Measurements from ENCODE around the gene KIRREL3.

Gene KIRREL3

GRCh38 chr11:126942146-126942545 lies 58.4 kb downstream of the KIRREL3 start:
- in situ Hi-C loops (cut with HindIII; ENCODE audit: low sequenced_read_pairs), result no loop called here
- no peak overlapping the region for H3K4me3 ChIP-seq (ENCODE audit: low read depth, low read length)
- TF ChIP-seq, protein P1, sequence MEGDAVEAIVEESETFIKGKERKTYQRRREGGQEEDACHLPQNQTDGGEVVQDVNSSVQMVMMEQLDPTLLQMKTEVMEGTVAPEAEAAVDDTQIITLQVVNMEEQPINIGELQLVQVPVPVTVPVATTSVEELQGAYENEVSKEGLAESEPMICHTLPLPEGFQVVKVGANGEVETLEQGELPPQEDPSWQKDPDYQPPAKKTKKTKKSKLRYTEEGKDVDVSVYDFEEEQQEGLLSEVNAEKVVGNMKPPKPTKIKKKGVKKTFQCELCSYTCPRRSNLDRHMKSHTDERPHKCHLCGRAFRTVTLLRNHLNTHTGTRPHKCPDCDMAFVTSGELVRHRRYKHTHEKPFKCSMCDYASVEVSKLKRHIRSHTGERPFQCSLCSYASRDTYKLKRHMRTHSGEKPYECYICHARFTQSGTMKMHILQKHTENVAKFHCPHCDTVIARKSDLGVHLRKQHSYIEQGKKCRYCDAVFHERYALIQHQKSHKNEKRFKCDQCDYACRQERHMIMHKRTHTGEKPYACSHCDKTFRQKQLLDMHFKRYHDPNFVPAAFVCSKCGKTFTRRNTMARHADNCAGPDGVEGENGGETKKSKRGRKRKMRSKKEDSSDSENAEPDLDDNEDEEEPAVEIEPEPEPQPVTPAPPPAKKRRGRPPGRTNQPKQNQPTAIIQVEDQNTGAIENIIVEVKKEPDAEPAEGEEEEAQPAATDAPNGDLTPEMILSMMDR (IDR thresholded peaks at IDR 0.05; ENCODE audit: low read depth, low read length), result no peak
- DNase-seq (ENCODE audit: low read depth, low spot score), result no peak

DNA sequence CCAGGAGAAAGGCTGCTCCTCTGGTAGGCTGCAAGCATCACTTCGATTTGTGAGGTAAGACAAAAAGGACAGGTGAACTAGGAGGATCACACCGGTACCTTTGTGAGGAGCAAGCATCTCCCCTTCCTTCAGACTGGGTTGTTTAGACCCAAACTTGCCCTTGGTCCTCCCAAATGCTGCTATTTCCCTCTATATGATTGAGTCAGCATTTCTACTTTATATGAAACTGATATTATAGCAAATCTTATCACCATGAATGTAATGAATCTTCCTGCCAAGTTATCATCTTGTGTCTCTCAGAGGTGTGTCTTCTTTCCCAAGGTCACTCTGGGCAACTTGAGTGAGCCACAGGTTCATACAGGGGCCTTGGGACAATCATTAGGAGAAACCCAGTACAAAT lies 61.0 kb downstream of the KIRREL3 start:
- no peak overlapping the region for H3K4me3 ChIP-seq (ENCODE audit: low read depth, low read length)
- TF ChIP-seq, protein P1 (IDR thresholded peaks at IDR 0.05; ENCODE audit: low read depth, low read length), result no peak
- in situ Hi-C loops (cut with HindIII; ENCODE audit: low sequenced_read_pairs), result no loop called here
- DNase-seq (ENCODE audit: low read depth, low spot score), result no peak

DNA sequence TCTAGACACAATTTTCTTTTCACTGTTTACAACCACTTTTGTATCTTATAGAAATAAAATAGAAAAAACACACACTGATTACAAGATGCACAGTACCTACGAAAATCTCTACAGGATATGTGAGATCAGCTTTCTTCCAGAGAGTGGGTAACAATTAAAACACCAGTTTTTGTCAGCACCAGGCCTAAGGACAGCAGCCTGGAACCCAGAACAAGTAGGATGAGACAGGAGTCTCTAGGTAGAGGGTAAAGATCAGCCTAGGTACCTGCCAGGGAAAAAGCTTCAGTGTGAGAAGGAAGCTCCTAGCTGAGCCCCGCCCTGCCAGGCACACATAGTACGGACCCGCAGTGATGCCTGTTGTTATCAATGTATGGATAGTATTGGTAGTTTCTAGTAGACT lies 61.9 kb downstream of the KIRREL3 start:
- in situ Hi-C loops (cut with HindIII; ENCODE audit: low sequenced_read_pairs), result no loop called here
- TF ChIP-seq, protein P1 (IDR thresholded peaks at IDR 0.05; ENCODE audit: low read depth, low read length), result no peak
- no peak overlapping the region for H3K4me3 ChIP-seq (ENCODE audit: low read depth, low read length)
- no peak for DNase-seq (ENCODE audit: low read depth, low spot score)

- in situ Hi-C loops (cut with HindIII; ENCODE audit: low sequenced_read_pairs), result no loop called here
Measured at GRCh38 chr11:126930091-126930841, 70.3 kb downstream of the KIRREL3 start.

DNA sequence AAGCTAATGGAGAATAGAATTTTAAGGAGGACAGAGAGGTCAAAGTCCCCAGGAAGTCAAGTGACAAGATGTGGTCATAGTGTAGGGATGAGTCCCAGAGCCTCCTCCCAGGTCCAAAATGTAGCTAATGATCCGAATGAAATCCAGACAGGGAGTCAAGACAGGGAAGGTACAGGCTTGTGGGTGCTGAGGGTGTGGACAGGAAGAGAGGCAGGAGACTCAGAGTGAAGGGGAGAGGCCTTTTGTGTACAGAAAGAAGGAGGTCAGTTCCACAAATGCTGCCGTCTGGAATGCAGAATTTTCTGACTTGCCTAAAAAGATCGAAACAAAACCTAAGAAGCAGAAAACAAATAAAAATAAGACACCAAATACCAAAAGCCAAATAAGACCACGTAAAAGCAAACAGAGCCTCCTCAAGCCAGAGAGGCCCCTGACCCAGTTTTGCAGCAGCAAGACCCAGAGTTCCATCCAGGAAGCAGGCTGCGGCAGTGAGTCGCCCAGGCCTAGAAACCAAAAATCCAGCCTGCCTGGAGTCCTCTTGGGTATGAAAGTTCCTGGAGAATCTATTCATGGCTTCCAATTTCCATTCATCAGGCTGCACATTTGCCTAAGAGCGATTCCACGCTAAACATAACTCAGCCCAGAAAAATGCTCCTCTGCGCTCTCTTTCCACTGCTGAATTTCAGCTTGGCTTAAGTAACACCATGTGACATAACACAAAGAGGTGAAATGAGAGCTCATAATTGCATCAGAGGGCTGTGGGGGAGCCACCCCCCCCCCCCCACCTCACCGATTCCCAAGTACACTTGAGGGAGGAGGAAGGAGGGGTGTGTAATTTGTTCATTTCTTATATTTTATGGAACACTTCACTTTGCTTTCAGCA lies 71.2 kb downstream of the KIRREL3 start:
- no peak overlapping the region for H3K4me3 ChIP-seq (ENCODE audit: low read depth, low read length)
- DNase-seq (ENCODE audit: low read depth, low spot score), result peak; percentile 84
- in situ Hi-C loops (cut with HindIII; ENCODE audit: low sequenced_read_pairs), result no loop called here
- TF ChIP-seq, protein P1 (IDR thresholded peaks at IDR 0.05; ENCODE audit: low read depth, low read length), result no peak

More at GRCh38 chr11:126930091-126930841, 70.3 kb downstream of the KIRREL3 start:
- TF ChIP-seq, protein P1 (IDR thresholded peaks at IDR 0.05; ENCODE audit: low read depth, low read length), result no peak
- H3K4me3 ChIP-seq (ENCODE audit: low read depth, low read length), result no peak overlapping the region
- peak; percentile 23 for DNase-seq (ENCODE audit: low read depth, low spot score)

DNA sequence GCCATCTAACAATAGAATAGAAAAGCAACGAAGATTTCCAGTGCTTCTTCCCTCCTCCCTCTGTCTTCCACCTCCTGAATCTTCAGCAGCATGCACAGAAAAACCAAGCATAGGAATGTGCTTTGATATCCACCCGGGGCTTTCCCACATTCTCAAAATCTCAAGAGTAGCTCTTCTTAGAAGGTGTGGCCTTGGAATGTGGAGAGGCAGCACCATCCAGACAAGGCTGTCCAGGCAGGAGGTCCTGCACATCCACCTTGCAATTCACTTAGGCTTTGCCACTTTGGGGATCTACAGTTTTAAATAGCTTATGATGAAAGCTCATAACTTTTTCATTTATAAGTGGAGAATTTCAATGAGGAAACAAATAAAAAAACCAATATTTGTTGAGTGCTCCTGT lies 72.9 kb downstream of the KIRREL3 start:
- no peak overlapping the region for H3K4me3 ChIP-seq (ENCODE audit: low read depth, low read length)
- in situ Hi-C loops (cut with HindIII; ENCODE audit: low sequenced_read_pairs), result no loop called here
- DNase-seq (ENCODE audit: low read depth, low spot score), result no peak
- TF ChIP-seq, protein P1 (IDR thresholded peaks at IDR 0.05; ENCODE audit: low read depth, low read length), result no peak

All from astrocyte of the spinal cord (primary cell).